Endothelial cell of umbilical vein (primary cell): ENCODE results near the gene FAM83E. TPM values are rescaled to one million over a fixed set of nuclear protein-coding genes. Genes with fewer than 3 reads are reported as not detected.
A peak's percentile ranks its signal among the peaks of the same experiment; 100 is the strongest.

Source experiments
- BruUV-seq: library from RNA; stranded (reverse); fragments of 400-500 nt; replicated peaks from 2 replicates; lab custom pipeline; 2021; lab: Mats Ljungman, UMichigan
- CTCF ChIA-PET: fragments of 300-600, 350-600 bp; sonication (Branson Sonifier 250); formaldehyde crosslinking; loops from one replicate; lab custom pipeline; 2021; ENCODE audit warnings: antibody characterized with exemption, inconsistent platforms; lab: Charles Lee
- POLR2A ChIA-PET: fragments of 300-600, 350-600 bp; sonication (Branson Sonifier 250); formaldehyde crosslinking; loops from one replicate; lab custom pipeline; 2021; ENCODE audit warnings: antibody characterized with exemption, inconsistent platforms; lab: Charles Lee
- DNase-seq: peaks from one replicate; pipeline ENCODE4 v3.0.0-alpha.2; 2011; ENCODE audit warnings: low read depth, low spot score
- FAIRE-seq: peaks from 2 replicates; lab custom pipeline; 2011; peaks lifted over from hg19 to GRCh38; lab: Jason Lieb, UNC
- H2AFZ ChIP-seq: 2 replicates; pipeline ENCODE4 v1.6.0; 2012; ENCODE audit warnings: low read depth, low read length, control low read depth, inconsistent platforms
- H3K27ac ChIP-seq: 2 replicates; pipeline ENCODE4 v1.5.1; 2011; ENCODE audit warnings: low read depth, mild to moderate bottlenecking, control low read depth, low read length, moderate library complexity; ENCODE audit not compliant: insufficient read depth
- H3K27me3 ChIP-seq, 2 experiments: 2 replicates each; pipeline versions ENCODE4 v1.6.0 to v1.6.1; 2011; ENCODE audit warnings: low read length in 2 of 2, mixed read lengths in 1 of 2; ENCODE audit not compliant: control insufficient read depth in 2 of 2, insufficient read depth in 2 of 2
- H3K36me3 ChIP-seq, 2 experiments: 2 replicates in 1 of 2; 3 replicates in 1 of 2; pipeline ENCODE4 v1.5.1; 2011; ENCODE audit warnings: low read length in 2 of 2, mild to moderate bottlenecking in 1 of 2, moderate library complexity in 1 of 2; ENCODE audit not compliant: control insufficient read depth in 2 of 2, insufficient read depth in 2 of 2; ENCODE audit errors: extremely low read depth in 1 of 2
- H3K4me1 ChIP-seq: 3 replicates; pipeline ENCODE4 v1.5.1; 2011; ENCODE audit warnings: mild to moderate bottlenecking, low read length; ENCODE audit not compliant: control insufficient read depth, insufficient read depth; ENCODE audit errors: extremely low read depth
- H3K4me2 ChIP-seq: 2 replicates; pipeline ENCODE4 v1.6.1; 2011; ENCODE audit warnings: low read length, control low read depth, mixed read lengths; ENCODE audit not compliant: insufficient read depth
- H3K4me3 ChIP-seq, 3 experiments: fragments of 200-600 bp in 1 of 3; sonication (generic), shearing (Covaris generic) in 1 of 3; replicated peaks in 1 of 3; 2 replicates each; pipeline ENCODE4 v1.5.1; 2011 to 2016; ENCODE audit warnings: control low read depth in 3 of 3, low read length in 3 of 3, mild to moderate bottlenecking in 2 of 3, inconsistent platforms in 1 of 3, low read depth in 1 of 3, moderate library complexity in 1 of 3; ENCODE audit not compliant: insufficient read depth in 1 of 3
- H3K79me2 ChIP-seq: 2 replicates; pipeline ENCODE4 v1.6.0; 2012; ENCODE audit warnings: low read length, inconsistent platforms; ENCODE audit not compliant: control insufficient read depth, insufficient read depth
- H3K9ac ChIP-seq: replicated peaks from 2 replicates; pipeline ENCODE3; 2011; ENCODE audit warnings: low read length, control low read depth; ENCODE audit not compliant: insufficient read depth; ENCODE audit errors: extremely low read depth
- H3K9me1 ChIP-seq: replicated peaks from 3 replicates; pipeline ENCODE4 v1.6.0; 2011; ENCODE audit warnings: mild to moderate bottlenecking, low read length; ENCODE audit not compliant: control insufficient read depth, insufficient read depth; ENCODE audit errors: extremely low read depth
- H3K9me3 ChIP-seq: replicated peaks from 2 replicates; pipeline ENCODE4 v1.5.1; 2012; ENCODE audit warnings: low read length, inconsistent platforms; ENCODE audit not compliant: control insufficient read depth, insufficient read depth
- H4K20me1 ChIP-seq: replicated peaks from 2 replicates; pipeline ENCODE3; 2011; ENCODE audit warnings: mild to moderate bottlenecking, low read length; ENCODE audit not compliant: control insufficient read depth, insufficient read depth; ENCODE audit errors: extremely low read depth
- EZH2 ChIP-seq: IDR thresholded peaks from 2 replicates; pipeline ENCODE4 v1.6.1; 2012; ENCODE audit warnings: borderline replicate concordance, low read depth, mild to moderate bottlenecking, moderate library complexity, low read length, inconsistent platforms; ENCODE audit not compliant: severe bottlenecking
- FOS ChIP-seq: IDR thresholded peaks from 2 replicates; pipeline ENCODE4 v1.6.1; 2011; ENCODE audit warnings: mild to moderate bottlenecking, low read length, moderate library complexity, borderline replicate concordance; ENCODE audit not compliant: insufficient read depth
- GATA2 ChIP-seq: IDR thresholded peaks from 2 replicates; pipeline ENCODE4 v1.7.0; 2011; ENCODE audit warnings: low read depth, mild to moderate bottlenecking, moderate library complexity, mixed read lengths, low read length; ENCODE audit not compliant: insufficient read length, insufficient read depth
- JUN ChIP-seq: IDR thresholded peaks from 2 replicates; pipeline ENCODE4 v1.6.1; 2011; ENCODE audit warnings: borderline replicate concordance, low read depth; ENCODE audit not compliant: insufficient read length, insufficient read depth
- MAX ChIP-seq: IDR thresholded peaks from 2 replicates; pipeline ENCODE4 v1.6.1; 2011; ENCODE audit not compliant: insufficient read depth, insufficient read length
- MYC ChIP-seq: IDR thresholded peaks from one replicate; pipeline ENCODE4 v1.6.1; 2011; ENCODE audit warnings: mild to moderate bottlenecking, low read depth, low read length
- POLR2A ChIP-seq: IDR thresholded peaks from 2 replicates; pipeline ENCODE4 v1.6.1; 2012; ENCODE audit warnings: low read depth, mild to moderate bottlenecking, control low read depth, low read length
- POLR2AphosphoS5 ChIP-seq: IDR thresholded peaks from 2 replicates; pipeline ENCODE4 v1.6.1; 2012; ENCODE audit warnings: low read depth, mild to moderate bottlenecking, control low read depth, low read length, moderate library complexity; ENCODE audit not compliant: insufficient read depth
- dilution Hi-C: fragments of 300-500 bp; cut with MboI; formaldehyde crosslinking; loops from one replicate; pipeline ENCODE4 v1.15.0; 2019; ENCODE audit warnings: low sequenced_read_pairs; ENCODE audit not compliant: extremely low pct_ligation_motif_present
- intact Hi-C: fragments of 100-400 bp; cut with micrococcal nuclease; formaldehyde crosslinking; loops from one replicate; pipeline ENCODE4 v1.10.0; 2022
- polyA plus RNA-seq, 4 experiments: library from polyadenylated mRNA; depleted of rRNA in 3 of 4; stranded (reverse) in 3 of 4; unstranded in 1 of 4; fragments of >200 nt; gene quantifications; 2 replicates each; pipeline versions ENCODE4 v1.2.1 to v1.2.3, GENCODE V29; 2011 to 2012; ENCODE audit warnings: missing spikeins in 1 of 4
- total RNA-seq: library from RNA; stranded (reverse); gene quantifications from 2 replicates; pipeline ENCODE4 v1.2.3, GENCODE V29; 2021
- TF ChIP-seq, protein P1 (sequence below), 2 donors: IDR thresholded peaks; 1 replicate in 1 of 2; 2 replicates in 1 of 2; pipeline ENCODE4 v1.5.1; 2011; ENCODE audit warnings: low read length in 2 of 2, mild to moderate bottlenecking in 2 of 2, moderate library complexity in 2 of 2, control low read depth in 1 of 2, inconsistent platforms in 1 of 2, low read depth in 1 of 2; ENCODE audit not compliant: insufficient read depth in 1 of 2; ENCODE audit errors: extremely low read depth in 1 of 2

Gene FAM83E
- total and polyA plus RNA-seq, 2 donors (not counting 3 experiments of a cell fraction or from before 2014, with no cell fraction given): 0.04 to 1.7 TPM

- peaks cover 39% of the 10 kb centered on the region for H3K4me1 ChIP-seq
These were observed 19.1 kb upstream of the FAM83E start for GRCh38 chr19:48634036-48634342.

DNA sequence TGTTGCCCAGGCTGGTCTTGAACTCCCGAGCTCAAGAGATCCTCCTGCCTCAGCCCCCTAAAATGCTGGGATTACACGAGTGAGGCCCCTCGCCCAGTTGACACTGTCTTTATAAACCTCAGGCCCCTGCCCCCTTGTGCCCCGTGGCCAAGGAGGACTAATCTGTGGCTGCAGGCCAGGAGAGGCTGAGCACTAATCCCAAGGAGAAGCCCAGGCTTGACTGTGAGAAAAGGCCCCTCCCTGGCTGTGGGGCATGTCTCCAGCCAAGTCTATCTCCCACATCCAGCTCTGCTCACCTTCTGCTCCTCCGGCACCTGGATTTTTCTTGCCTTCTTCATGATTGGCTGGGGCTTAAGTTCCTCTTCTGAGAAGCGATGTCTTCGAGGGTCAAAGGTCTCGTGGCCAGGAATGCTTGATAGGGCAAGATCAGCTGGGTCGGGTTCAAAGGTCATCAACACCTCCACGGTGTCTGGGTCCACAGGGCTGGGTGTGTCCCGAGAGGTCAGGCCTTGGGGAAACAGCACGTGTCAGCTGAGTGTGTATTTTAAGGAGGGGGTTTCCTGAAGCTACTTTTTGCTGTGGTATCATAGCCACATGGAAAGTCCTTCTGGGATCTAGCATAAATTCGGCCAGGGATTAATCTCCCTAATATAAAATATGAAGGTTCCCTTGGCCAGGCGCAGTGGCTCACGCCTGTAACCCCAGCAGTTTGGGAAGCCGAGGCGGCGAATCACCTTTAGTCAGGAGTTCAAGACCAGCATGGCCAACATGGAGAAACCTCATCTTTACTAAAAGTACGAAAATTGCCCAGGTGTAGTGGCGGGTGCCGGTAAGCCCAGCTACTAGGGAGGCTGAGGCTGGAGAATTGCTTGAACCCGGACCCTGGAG, 18.5 kb upstream of the FAM83E start:
- H3K4me2 ChIP-seq: no peak overlapping the region
- ChIA-PET CTCF (interaction anchor here (1.0 to 1.1 kb wide), 2 partner anchors 10 to 13 kb away, joined by 3 to 4 read pairs; partner anchors contain the start of gene CA11), POLR2A (interaction anchor here (0.9 kb wide), 1 partner anchor 14 kb away, joined by 4 read pairs; the partner anchor contains the start of genes RPL18 and SPHK2)
- H3K27ac ChIP-seq: no peak overlapping the region
- intact Hi-C loops: loop anchor here (10.0 kb wide), 1 partner anchor 361 kb away; the partner anchor contains the start of genes GYS1 and RUVBL2
- no TSS peak for BruUV-seq
- no peak for DNase-seq
- no peak overlapping the region for H3K9ac ChIP-seq
- no peak overlapping the region for H2AFZ ChIP-seq
- no peaks in the 10 kb centered on the region for H3K9me1 ChIP-seq
- no peaks in the 10 kb centered on the region for H3K79me2 ChIP-seq
- dilution Hi-C loops: no loop called here
- TF ChIP-seq, protein P1, sequence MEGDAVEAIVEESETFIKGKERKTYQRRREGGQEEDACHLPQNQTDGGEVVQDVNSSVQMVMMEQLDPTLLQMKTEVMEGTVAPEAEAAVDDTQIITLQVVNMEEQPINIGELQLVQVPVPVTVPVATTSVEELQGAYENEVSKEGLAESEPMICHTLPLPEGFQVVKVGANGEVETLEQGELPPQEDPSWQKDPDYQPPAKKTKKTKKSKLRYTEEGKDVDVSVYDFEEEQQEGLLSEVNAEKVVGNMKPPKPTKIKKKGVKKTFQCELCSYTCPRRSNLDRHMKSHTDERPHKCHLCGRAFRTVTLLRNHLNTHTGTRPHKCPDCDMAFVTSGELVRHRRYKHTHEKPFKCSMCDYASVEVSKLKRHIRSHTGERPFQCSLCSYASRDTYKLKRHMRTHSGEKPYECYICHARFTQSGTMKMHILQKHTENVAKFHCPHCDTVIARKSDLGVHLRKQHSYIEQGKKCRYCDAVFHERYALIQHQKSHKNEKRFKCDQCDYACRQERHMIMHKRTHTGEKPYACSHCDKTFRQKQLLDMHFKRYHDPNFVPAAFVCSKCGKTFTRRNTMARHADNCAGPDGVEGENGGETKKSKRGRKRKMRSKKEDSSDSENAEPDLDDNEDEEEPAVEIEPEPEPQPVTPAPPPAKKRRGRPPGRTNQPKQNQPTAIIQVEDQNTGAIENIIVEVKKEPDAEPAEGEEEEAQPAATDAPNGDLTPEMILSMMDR (IDR thresholded peaks at IDR 0.05; ENCODE audit: extremely low read depth in 1 of 2, insufficient read depth in 1 of 2, low read depth in 1 of 2, low read length in 2 of 2): no peak
- TF ChIP-seq POLR2A (no peak), FOS (no peak), GATA2 (no peak), POLR2AphosphoS5 (no peak), JUN (no peak), MAX (no peak), EZH2 (no peak), MYC (no peak)
- no peaks in the 10 kb centered on the region for H3K36me3 ChIP-seq
- H3K4me1 ChIP-seq: peaks cover 36% of the 10 kb centered on the region
- H4K20me1 ChIP-seq: no peaks in the 10 kb centered on the region
- H3K9me3 ChIP-seq: no peaks in the 10 kb centered on the region
- peaks cover 3 to 11% of the 10 kb centered on the region in 2 experiments for H3K27me3 ChIP-seq
- no peak for FAIRE-seq
- H3K4me3 ChIP-seq: no peak overlapping the region

More at GRCh38 chr19:48634036-48634342, 19.1 kb upstream of the FAM83E start:
- POLR2A ChIA-PET: interaction anchor here (0.9 kb wide), 1 partner anchor 15 kb away, joined by 4 read pairs; the partner anchor contains the start of genes RPL18 and SPHK2
- Histone ChIP-seq H3K4me3 (no peak overlapping the region), H3K79me2 (no peaks in the 10 kb centered on the region), H3K4me2 (peak overlapping the region; percentile 26), H3K9me1 (no peaks in the 10 kb centered on the region), H3K27ac (no peak overlapping the region), H2AFZ (peak overlapping the region; percentile 36), H4K20me1 (no peaks in the 10 kb centered on the region), H3K27me3 (peaks cover 3 to 11% of the 10 kb centered on the region in 2 experiments), H3K36me3 (no peaks in the 10 kb centered on the region), H3K9me3 (no peaks in the 10 kb centered on the region), H3K9ac (no peak overlapping the region)
- CTCF ChIA-PET: interaction anchor here (1.0 kb wide), 1 partner anchor 12 kb away, joined by 3 read pairs; the partner anchor contains the start of gene CA11
- TF ChIP-seq EZH2 (no peak), JUN (no peak), MYC (no peak), POLR2AphosphoS5 (no peak)
- dilution Hi-C loops: no loop called here
- intact Hi-C loops: loop anchor here (10.0 kb wide), 1 partner anchor 361 kb away; the partner anchor contains the start of genes GYS1 and RUVBL2
- no TSS peak for BruUV-seq
- FAIRE-seq: no peak
- no peak for DNase-seq
